Measurements from ENCODE around the gene IBA57.

The IBA57 gene

GRCh38 chr1:228165372-228166169 is at the start of gene IBA57:
Gene IBA57, plus strand, starts transcription at chr1:228165804. Its CDS starts 13 bp downstream, at chr1:228165817.
- peak; percentile 100 for DNase-seq (ENCODE audit: low spot score)

GRCh38 chr1:228117335-228117734 is 48.3 kb upstream of the IBA57 start:
- DNase-seq (ENCODE audit: low spot score): no peak

GRCh38 chr1:228118040-228118439 is 47.6 kb upstream of the IBA57 start:
- DNase-seq (ENCODE audit: low spot score): no peak

- DNase-seq (ENCODE audit: low spot score): no peak
Observed at GRCh38 chr1:228120351-228120750, 45.3 kb upstream of the IBA57 start.

GRCh38 chr1:228120857-228121489 is 44.6 kb upstream of the IBA57 start:
- DNase-seq (ENCODE audit: low spot score): no peak

- DNase-seq (ENCODE audit: low spot score): no peak
Observed at GRCh38 chr1:228122921-228123441, 42.6 kb upstream of the IBA57 start.

GRCh38 chr1:228123505-228123904 is 42.1 kb upstream of the IBA57 start:
- no peak for DNase-seq (ENCODE audit: low spot score)

- no peak for DNase-seq (ENCODE audit: low spot score)
Observed at GRCh38 chr1:228125185-228125584, 40.4 kb upstream of the IBA57 start.

- no peak for DNase-seq (ENCODE audit: low spot score)
Observed at GRCh38 chr1:228131766-228132165, 33.8 kb upstream of the IBA57 start.

GRCh38 chr1:228134591-228134990 is 31.0 kb upstream of the IBA57 start:
- no peak for DNase-seq (ENCODE audit: low spot score)

- no peak for DNase-seq (ENCODE audit: low spot score)
Observed at GRCh38 chr1:228136901-228137300, 28.7 kb upstream of the IBA57 start.

GRCh38 chr1:228139406-228139930 is 26.1 kb upstream of the IBA57 start:
- no peak for DNase-seq (ENCODE audit: low spot score)

- peak; percentile 100 for DNase-seq (ENCODE audit: low spot score)
Observed at GRCh38 chr1:228139931-228140723, 25.5 kb upstream of the IBA57 start, which contains the start of gene GUK1. Gene GUK1, plus strand, starts transcription at chr1:228140279. Its CDS starts 24 bp downstream, at chr1:228140303.

GRCh38 chr1:228140724-228141225 is 24.8 kb upstream of the IBA57 start:
- no peak for DNase-seq (ENCODE audit: low spot score)

GRCh38 chr1:228141226-228142044 is 24.2 kb upstream of the IBA57 start:
- peak; percentile 47 for DNase-seq (ENCODE audit: low spot score)

GRCh38 chr1:228142155-228142691 is 23.4 kb upstream of the IBA57 start:
- DNase-seq (ENCODE audit: low spot score): no peak

- DNase-seq (ENCODE audit: low spot score): peak; percentile 20
Observed at GRCh38 chr1:228142701-228143136, 22.9 kb upstream of the IBA57 start.

GRCh38 chr1:228143480-228144192 is 22.0 kb upstream of the IBA57 start:
- no peak for DNase-seq (ENCODE audit: low spot score)

GRCh38 chr1:228144193-228144992 is 21.2 kb upstream of the IBA57 start:
- DNase-seq (ENCODE audit: low spot score): no peak

Measured in hematopoietic multipotent progenitor cell treated with erythropoietin and hydrocortisone succinate and interleukin-3 and kit ligand, for 17 days (in vitro differentiated cells).